ENCODE measurements around the gene FOXP1. TPM values are rescaled to one million over a fixed set of nuclear protein-coding genes. Genes with fewer than 3 reads are reported as not detected.

Gene FOXP1
- total and polyA plus RNA-seq, 2 of the 8 experiments (the other 6 are each of a cell fraction or from before 2014, with no cell fraction given): 13.9 to 25.4 TPM

- DNase-seq (ENCODE audit: low read depth in 1 of 2, low spot score in 2 of 2) (no peak), FAIRE-seq (no peak)
- H3K23ac ChIP-seq (ENCODE audit: insufficient read length): no peak overlapping the region
- no peak overlapping the region for H2BK20ac ChIP-seq (ENCODE audit: low read length)
- no peak overlapping the region for H4K8ac ChIP-seq (ENCODE audit: extremely low read depth, insufficient read depth, low read length)
- H3K4me3 ChIP-seq (ENCODE audit: extremely low read depth in 1 of 4, insufficient read depth in 2 of 4, low read depth in 3 of 4, low read length in 4 of 4): no peak overlapping the region
- ChIA-PET CTCF (ENCODE audit: partially characterized antibody) (no interaction called here), POLR2A (ENCODE audit: partially characterized antibody) (interaction anchor here (1.1 kb wide), 1 partner anchor 7 kb away, joined by 3 read pairs; no protein-coding TSS in a partner anchor)
- H3K36me3 ChIP-seq (ENCODE audit: control insufficient read depth in 2 of 4, insufficient read depth in 4 of 4, low read length in 3 of 4): no peaks in the 10 kb centered on the region
- no peak overlapping the region for H2BK15ac ChIP-seq (ENCODE audit: low read length)
- H3K14ac ChIP-seq (ENCODE audit: insufficient read length): no peak overlapping the region
- no peak overlapping the region for H3K4ac ChIP-seq (replicated peaks; ENCODE audit: insufficient read length, low read depth, low read length)
- H3K79me1 ChIP-seq (ENCODE audit: low read depth, low read length): no peaks in the 10 kb centered on the region
- no peak overlapping the region for H4K91ac ChIP-seq (replicated peaks; ENCODE audit: insufficient read length, low read length)
- H3K23me2 ChIP-seq (ENCODE audit: low read depth, low read length): no peaks in the 10 kb centered on the region; the same call in 1 of the 2 replicates
- no peak overlapping the region for H2BK12ac ChIP-seq (ENCODE audit: low read depth, low read length)
- no peaks in the 10 kb centered on the region; a peak in 1 of 4 replicates for H3K79me2 ChIP-seq (ENCODE audit: control insufficient read depth in 1 of 2, insufficient read depth in 2 of 2, low read length in 2 of 2)
- H2AFZ ChIP-seq (ENCODE audit: low read length): no peak overlapping the region
- H3K9me3 ChIP-seq (ENCODE audit: insufficient read depth in 2 of 2, low read depth in 1 of 2, low read length in 1 of 2): no peaks in the 10 kb centered on the region
- no peak overlapping the region for H3K9ac ChIP-seq (replicated peaks in 1 of 4; ENCODE audit: extremely low read depth in 1 of 4, low read depth in 3 of 4, low read length in 3 of 4)
- no peak overlapping the region for H4K5ac ChIP-seq (ENCODE audit: insufficient read length, low read depth, low read length)
- H3K27me3 ChIP-seq (replicated peaks in 1 of 4; ENCODE audit: control insufficient read depth in 3 of 4, extremely low read depth in 1 of 4, insufficient read depth in 3 of 4, low read length in 3 of 4): no peaks in the 10 kb centered on the region
- 89% methylated on average over 7 of the region's 7 CpGs; no CpG with 5 or more reads in 1 of the 2 experiments for WGBS, 2 experiments (ENCODE audit: extremely low coverage in 1 of 2, insufficient coverage in 1 of 2, insufficient read length in 1 of 2, insufficient replicate concordance in 2 of 2, low coverage in 1 of 2, low lambda C conversion rate in 2 of 2, missing lambda C conversion rate in 1 of 2)
- H4K20me1 ChIP-seq (replicated peaks in 1 of 2; ENCODE audit: control insufficient read depth in 1 of 2, insufficient read depth in 2 of 2, low read length in 2 of 2): no peaks in the 10 kb centered on the region
- H2AK5ac ChIP-seq (ENCODE audit: low read depth, low read length): no peak overlapping the region
- no peak overlapping the region for H3K18ac ChIP-seq (ENCODE audit: extremely low read depth, low read length)
- H3K4me1 ChIP-seq (replicated peaks in 1 of 4; ENCODE audit: control insufficient read depth in 3 of 4, insufficient read depth in 4 of 4, low read length in 3 of 4): peaks cover 0 to 3% (median 0%) of the 10 kb centered on the region in 4 experiments; a peak in 2 of 7 replicates
- H2BK120ac ChIP-seq (replicated peaks; ENCODE audit: low read depth, low read length): no peak overlapping the region
- H2BK5ac ChIP-seq (ENCODE audit: low read depth, low read length): no peak overlapping the region
- H3K56ac ChIP-seq (replicated peaks; ENCODE audit: insufficient read length, low read depth, low read length): no peak overlapping the region
- no peak overlapping the region for H3K27ac ChIP-seq (ENCODE audit: low read depth, low read length)
- H3K4me2 ChIP-seq (ENCODE audit: insufficient read depth in 1 of 2, low read depth in 2 of 2, low read length in 2 of 2): no peak overlapping the region
- TF ChIP-seq KDM5A (IDR thresholded peaks at IDR 0.05; ENCODE audit: low read length) (no peak), KDM4A (IDR thresholded peaks at IDR 0.05; ENCODE audit: low read depth, low read length, severe bottlenecking) (no peak), TAF7 (optimal IDR thresholded peaks at IDR 0.05; ENCODE audit: borderline replicate concordance, low read depth, low read length) (no peak), EP300 (IDR thresholded peaks at IDR 0.05; ENCODE audit: borderline replicate concordance in 1 of 2, low read depth in 2 of 2, low read length in 2 of 2) (no peak), JUN (IDR thresholded peaks at IDR 0.05; ENCODE audit: low read depth, low read length) (no peak), E2F6 (IDR thresholded peaks at IDR 0.05) (no peak), TCF12 (IDR thresholded peaks at IDR 0.05; ENCODE audit: low read depth, low read length) (no peak), SP1 (IDR thresholded peaks at IDR 0.05; ENCODE audit: low read depth, low read length) (no peak), KDM1A (IDR thresholded peaks at IDR 0.05; ENCODE audit: borderline replicate concordance, low read length) (no peak), SIX5 (IDR thresholded peaks at IDR 0.05; ENCODE audit: low read depth, low read length) (no peak), FOSL1 (IDR thresholded peaks at IDR 0.05; ENCODE audit: insufficient read depth, low read depth, low read length) (no peak), BRCA1 (IDR thresholded peaks at IDR 0.05; ENCODE audit: low read depth, low read length) (no peak), SP2 (IDR thresholded peaks at IDR 0.05; ENCODE audit: low read length) (no peak)
These were observed 47.1 kb downstream of the FOXP1 start for GRCh38 chr3:71536376-71536965.

Measured in H1 (cell line).